Esophagus muscularis mucosa (tissue), 4 donors: ENCODE measurements around the gene ZNF512. TPM values are rescaled to one million over a fixed set of nuclear protein-coding genes. Genes with fewer than 3 reads are reported as not detected.

ENCODE experiments used
- DNase-seq: peaks from one replicate; pipeline ENCODE4 v3.0.0-alpha.2; 2017; ENCODE audit errors: extremely low spot score
- H3K27ac ChIP-seq, 4 donors: fragments of 200-600 bp; sonication (generic); replicated peaks in 1 of 4; 1 replicate in 3 of 4; 2 replicates in 1 of 4; pipeline ENCODE4 v1.5.1; 2016 to 2019; ENCODE audit warnings: mild to moderate bottlenecking in 1 of 4
- H3K27me3 ChIP-seq, 4 donors: fragments of 200-600 bp; sonication (generic); one replicate each; pipeline versions ENCODE4 v1.5.1 to v1.6.0; 2016 to 2019
- H3K36me3 ChIP-seq, 4 donors: fragments of 200-600 bp; sonication (generic); one replicate each; pipeline ENCODE4 v1.5.1; 2016 to 2019
- H3K4me1 ChIP-seq, 4 donors: fragments of 200-600 bp; sonication (generic); one replicate each; pipeline ENCODE4 v1.5.1; 2016 to 2019
- H3K4me3 ChIP-seq, 4 donors: fragments of 200-600 bp; sonication (generic); 1 replicate in 2 of 4; 2 replicates in 2 of 4; pipeline ENCODE4 v1.5.1; 2016 to 2019; ENCODE audit warnings: mild to moderate bottlenecking in 4 of 4, moderate library complexity in 1 of 4
- H3K9me3 ChIP-seq, 4 donors: fragments of 200-600 bp; sonication (generic); 1 replicate in 3 of 4; 2 replicates in 1 of 4; pipeline ENCODE4 v1.5.1; 2016 to 2019
- EP300 ChIP-seq: sonication (generic); formaldehyde crosslinking; IDR thresholded peaks from one replicate; pipeline ENCODE4 v1.6.1; 2017; ENCODE audit warnings: antibody characterized with exemption
- POLR2A ChIP-seq: fragments of 450-650 bp; IDR thresholded peaks from one replicate; pipeline ENCODE4 v1.6.1; 2017; ENCODE audit warnings: antibody characterized with exemption, moderate library complexity, mild to moderate bottlenecking, low read depth
- POLR2AphosphoS5 ChIP-seq, 2 donors: sonication (generic); formaldehyde crosslinking; IDR thresholded peaks; one replicate each; pipeline ENCODE4 v1.6.1; 2017; ENCODE audit warnings: antibody characterized with exemption in 2 of 2
- WGBS: methylation state at CpG from one replicate; pipeline ENCODE4 v1.1.5; 2018; 5-methylcytosine and 5-hydroxymethylcytosine counted together
- intact Hi-C: fragments of 100-400 bp; cut with DNase I; formaldehyde crosslinking; loops from one replicate; pipeline ENCODE4 v1.15.1; 2023
- total RNA-seq, 4 donors: library from RNA; depleted of rRNA; stranded (reverse); fragments of >200 nt; gene quantifications; one replicate each; pipeline versions ENCODE4 v1.1.0 to v1.2.1, GENCODE V29; 2016
- TF ChIP-seq, protein P1 (sequence below), 3 experiments: fragments of 200-600 bp in 2 of 3; fragments of 450-650 bp in 1 of 3; sonication (generic) in 2 of 3; IDR thresholded peaks; one replicate each; pipeline ENCODE4 v1.5.1; 2017 to 2019; ENCODE audit warnings: antibody characterized with exemption in 3 of 3, mild to moderate bottlenecking in 2 of 3, moderate library complexity in 1 of 3

Gene ZNF512
- total RNA-seq, 4 donors from 2014 or later: 29.5 to 39.3 (median 33.7) TPM

DNA sequence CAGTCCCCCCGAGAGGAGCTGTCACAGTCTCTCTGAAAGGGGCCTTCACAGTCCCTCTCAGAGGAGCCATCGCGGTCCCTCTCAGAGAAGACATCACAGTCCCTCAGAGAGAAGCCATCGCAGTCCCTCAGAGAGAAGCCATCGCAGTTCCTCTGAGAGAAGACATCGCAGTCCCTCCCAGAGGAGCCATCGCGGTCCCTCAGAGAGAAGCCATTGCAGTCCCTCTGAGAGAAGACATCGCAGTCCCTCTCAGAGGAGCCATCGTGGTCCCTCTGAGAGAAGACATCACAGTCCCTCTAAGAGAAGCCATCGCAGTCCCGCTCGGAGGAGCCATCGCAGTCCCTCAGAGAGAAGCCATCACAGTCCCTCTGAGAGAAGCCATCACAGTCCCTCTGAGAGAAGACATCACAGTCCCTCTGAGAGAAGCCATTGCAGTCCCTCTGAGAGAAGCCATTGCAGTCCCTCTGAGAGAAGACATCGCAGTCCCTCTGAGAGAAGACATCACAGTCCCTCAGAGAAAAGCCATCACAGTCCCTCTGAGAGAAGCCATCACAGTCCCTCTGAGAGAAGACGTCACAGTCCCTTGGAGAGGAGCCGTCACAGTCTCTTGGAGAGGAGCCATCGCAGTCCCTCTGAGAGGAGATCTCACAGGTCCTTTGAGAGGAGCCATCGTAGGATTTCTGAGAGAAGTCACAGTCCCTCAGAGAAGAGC is 1.3 kb upstream of the ZNF512 start:
- Histone ChIP-seq H3K4me1 (peaks cover 17 to 29% (median 28%) of the 10 kb centered on the region in 4 donors), H3K27me3 (no peaks in the 10 kb centered on the region), H3K4me3 (no peak overlapping the region), H3K27ac (peak overlapping the region in 1 of 4 donors; percentile 79), H3K9me3 (peaks cover 0 to 37% (median 30%) of the 10 kb centered on the region in 4 donors), H3K36me3 (no peaks in the 10 kb centered on the region)
- intact Hi-C loops: loop anchor here (2.0 kb wide), 1 partner anchor 91 kb away; no protein-coding TSS in a partner anchor
- WGBS: 95% methylated on average over 16 of the region's 19 CpGs
- DNase-seq: peak; percentile 45
- TF ChIP-seq, protein P1, sequence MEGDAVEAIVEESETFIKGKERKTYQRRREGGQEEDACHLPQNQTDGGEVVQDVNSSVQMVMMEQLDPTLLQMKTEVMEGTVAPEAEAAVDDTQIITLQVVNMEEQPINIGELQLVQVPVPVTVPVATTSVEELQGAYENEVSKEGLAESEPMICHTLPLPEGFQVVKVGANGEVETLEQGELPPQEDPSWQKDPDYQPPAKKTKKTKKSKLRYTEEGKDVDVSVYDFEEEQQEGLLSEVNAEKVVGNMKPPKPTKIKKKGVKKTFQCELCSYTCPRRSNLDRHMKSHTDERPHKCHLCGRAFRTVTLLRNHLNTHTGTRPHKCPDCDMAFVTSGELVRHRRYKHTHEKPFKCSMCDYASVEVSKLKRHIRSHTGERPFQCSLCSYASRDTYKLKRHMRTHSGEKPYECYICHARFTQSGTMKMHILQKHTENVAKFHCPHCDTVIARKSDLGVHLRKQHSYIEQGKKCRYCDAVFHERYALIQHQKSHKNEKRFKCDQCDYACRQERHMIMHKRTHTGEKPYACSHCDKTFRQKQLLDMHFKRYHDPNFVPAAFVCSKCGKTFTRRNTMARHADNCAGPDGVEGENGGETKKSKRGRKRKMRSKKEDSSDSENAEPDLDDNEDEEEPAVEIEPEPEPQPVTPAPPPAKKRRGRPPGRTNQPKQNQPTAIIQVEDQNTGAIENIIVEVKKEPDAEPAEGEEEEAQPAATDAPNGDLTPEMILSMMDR (IDR thresholded peaks at IDR 0.05): no peak
- TF ChIP-seq POLR2A (no peak), EP300 (no peak), POLR2AphosphoS5 (IDR thresholded peaks at IDR 0.05) (no peak)

DNA sequence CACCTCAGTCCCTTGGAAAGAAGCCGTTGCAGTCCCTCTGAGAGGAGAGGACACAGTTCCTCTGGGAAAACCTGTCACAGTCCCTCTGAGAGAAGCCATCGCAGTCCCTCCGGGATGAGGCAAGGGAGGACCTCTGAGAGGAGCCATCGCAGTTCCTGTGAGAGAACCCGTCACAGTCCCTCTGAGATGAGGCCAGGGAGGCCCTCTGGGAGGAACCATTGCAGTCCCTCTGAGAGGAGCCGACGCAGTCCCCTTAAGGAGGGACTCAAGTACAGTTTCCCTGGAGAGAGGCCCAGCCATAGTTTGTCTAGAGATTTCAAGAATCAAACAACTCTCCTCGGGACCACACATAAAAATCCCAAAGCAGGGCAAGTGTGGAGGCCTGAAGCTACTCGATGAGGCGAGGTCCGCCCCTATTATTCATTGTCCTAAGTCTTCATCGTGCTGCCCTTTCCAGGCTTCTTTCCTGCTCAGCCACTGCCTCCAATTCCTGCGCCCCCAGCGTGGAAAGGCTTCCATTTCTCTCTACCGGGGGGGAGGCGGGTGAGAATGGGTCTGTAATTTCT is 630 bp upstream of the ZNF512 start:
- Histone ChIP-seq H3K36me3 (no peaks in the 10 kb centered on the region), H3K27me3 (no peaks in the 10 kb centered on the region), H3K9me3 (peaks cover 0 to 30% (median 25%) of the 10 kb centered on the region in 4 donors), H3K4me1 (peaks cover 17 to 32% (median 29%) of the 10 kb centered on the region in 4 donors), H3K4me3 (peak overlapping the region; percentile 62 to 72 (median 67)), H3K27ac (peak overlapping the region; percentile 72 to 83 (median 76))
- DNase-seq: no peak
- intact Hi-C loops: loop anchor here (2.0 kb wide), 1 partner anchor 91 kb away; no protein-coding TSS in a partner anchor
- TF ChIP-seq EP300: no peak
- TF ChIP-seq POLR2AphosphoS5 (IDR thresholded peaks at IDR 0.05): no peak
- TF ChIP-seq, protein P1 (IDR thresholded peaks at IDR 0.05): no peak
- TF ChIP-seq POLR2A: no peak
- 85% methylated on average over 8 of the region's 16 CpGs for WGBS

DNA sequence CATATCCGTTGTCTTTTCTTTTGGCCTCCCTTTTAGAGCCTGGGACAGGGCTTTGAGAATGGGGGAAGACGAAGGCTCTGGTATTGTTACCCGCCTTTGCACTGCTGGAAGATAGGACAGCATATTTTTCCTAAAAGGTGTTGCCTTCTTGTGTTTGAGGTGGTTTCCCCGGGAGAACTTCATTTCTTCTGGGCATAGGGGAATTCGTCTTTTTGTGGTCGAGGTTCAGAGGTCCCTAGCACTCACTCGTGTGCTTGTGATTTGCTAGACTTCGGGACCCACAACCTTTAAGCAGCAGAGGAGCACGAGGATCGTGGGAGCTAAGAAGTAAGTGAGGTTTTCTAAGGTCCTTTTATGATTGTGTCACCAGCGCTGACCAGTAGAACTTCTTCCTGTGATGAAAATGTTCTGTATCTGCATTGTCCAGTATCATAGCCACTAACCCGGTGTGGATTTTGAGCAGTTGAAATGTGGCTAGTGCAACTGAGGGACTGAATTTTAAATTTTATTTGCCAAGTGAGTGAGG is 611 bp downstream of the ZNF512 start:
- no peaks in the 10 kb centered on the region for H3K27me3 ChIP-seq
- intact Hi-C loops: loop anchor here (2.0 kb wide), 1 partner anchor 93 kb away; no protein-coding TSS in a partner anchor
- H3K36me3 ChIP-seq: no peaks in the 10 kb centered on the region
- peaks cover 17 to 32% (median 29%) of the 10 kb centered on the region in 4 donors for H3K4me1 ChIP-seq
- peak; percentile 79 for DNase-seq
- peak overlapping the region; percentile 72 to 83 (median 76) for H3K27ac ChIP-seq
- TF ChIP-seq POLR2A: no peak
- no peak for TF ChIP-seq POLR2AphosphoS5 (IDR thresholded peaks at IDR 0.05)
- no peak for TF ChIP-seq EP300
- TF ChIP-seq, protein P1 (IDR thresholded peaks at IDR 0.05): no peak
- H3K4me3 ChIP-seq: peak overlapping the region; percentile 62 to 72 (median 67)
- 8% methylated on average over 12 of the region's 12 CpGs for WGBS
- peaks cover 0 to 18% (median 13%) of the 10 kb centered on the region in 4 donors for H3K9me3 ChIP-seq

DNA sequence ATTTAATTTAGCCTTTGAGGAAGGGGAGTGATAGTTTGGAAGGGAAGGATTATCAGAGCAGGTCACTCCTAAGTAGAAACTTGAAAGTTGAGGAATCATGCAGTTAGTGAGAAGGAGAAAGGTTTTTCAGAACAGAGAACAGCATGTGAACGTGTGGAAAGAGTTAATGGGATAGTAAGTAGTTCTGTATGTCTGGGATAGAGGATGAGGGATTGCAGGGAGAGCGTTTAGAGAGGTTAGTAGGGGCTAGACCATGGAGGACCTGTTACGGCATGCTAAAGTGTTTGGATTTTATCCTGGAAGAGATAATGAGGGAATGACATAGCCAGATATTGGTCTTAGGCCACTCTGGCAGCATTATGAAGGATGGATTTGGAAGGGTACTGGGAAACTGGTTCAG is 1.8 kb downstream of the ZNF512 start:
- Histone ChIP-seq H3K27me3 (no peaks in the 10 kb centered on the region), H3K4me1 (peaks cover 17 to 32% (median 29%) of the 10 kb centered on the region in 4 donors), H3K4me3 (peak overlapping the region in 1 of 4 donors; percentile 69), H3K27ac (no peak overlapping the region), H3K9me3 (peaks cover 0 to 15% (median 3%) of the 10 kb centered on the region in 4 donors), H3K36me3 (no peaks in the 10 kb centered on the region)
- intact Hi-C loops: no loop called here
- 77% methylated on average over 3 of the region's 3 CpGs for WGBS
- DNase-seq: no peak
- TF ChIP-seq POLR2AphosphoS5 (IDR thresholded peaks at IDR 0.05) (no peak), EP300 (no peak), POLR2A (no peak)
- TF ChIP-seq, protein P1 (IDR thresholded peaks at IDR 0.05): no peak
